ENCODE results near the gene RBM20.

DNA sequence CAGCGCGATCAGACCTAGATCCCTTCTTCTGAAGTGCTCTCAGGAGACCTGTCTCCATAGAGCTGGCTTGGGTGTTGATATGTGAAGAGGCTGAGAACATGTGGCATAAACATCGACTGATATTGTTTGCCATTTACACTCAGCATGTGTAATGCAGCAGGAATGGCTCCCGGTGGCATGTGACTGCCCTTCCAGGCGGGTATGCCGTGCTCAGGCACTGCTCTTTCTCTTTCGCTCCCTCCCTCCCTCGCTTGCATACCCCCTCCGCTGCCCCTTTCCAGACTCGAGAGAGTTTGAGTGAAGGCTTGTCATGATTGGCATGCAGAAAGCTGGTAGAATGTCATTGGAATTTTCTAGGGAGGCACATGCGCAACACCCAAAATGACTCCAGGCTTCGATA, 120.2 kb downstream of the RBM20 start:
- TF ChIP-seq POLR2A (IDR thresholded peaks at IDR 0.05), result no peak
- TF ChIP-seq, protein P1, sequence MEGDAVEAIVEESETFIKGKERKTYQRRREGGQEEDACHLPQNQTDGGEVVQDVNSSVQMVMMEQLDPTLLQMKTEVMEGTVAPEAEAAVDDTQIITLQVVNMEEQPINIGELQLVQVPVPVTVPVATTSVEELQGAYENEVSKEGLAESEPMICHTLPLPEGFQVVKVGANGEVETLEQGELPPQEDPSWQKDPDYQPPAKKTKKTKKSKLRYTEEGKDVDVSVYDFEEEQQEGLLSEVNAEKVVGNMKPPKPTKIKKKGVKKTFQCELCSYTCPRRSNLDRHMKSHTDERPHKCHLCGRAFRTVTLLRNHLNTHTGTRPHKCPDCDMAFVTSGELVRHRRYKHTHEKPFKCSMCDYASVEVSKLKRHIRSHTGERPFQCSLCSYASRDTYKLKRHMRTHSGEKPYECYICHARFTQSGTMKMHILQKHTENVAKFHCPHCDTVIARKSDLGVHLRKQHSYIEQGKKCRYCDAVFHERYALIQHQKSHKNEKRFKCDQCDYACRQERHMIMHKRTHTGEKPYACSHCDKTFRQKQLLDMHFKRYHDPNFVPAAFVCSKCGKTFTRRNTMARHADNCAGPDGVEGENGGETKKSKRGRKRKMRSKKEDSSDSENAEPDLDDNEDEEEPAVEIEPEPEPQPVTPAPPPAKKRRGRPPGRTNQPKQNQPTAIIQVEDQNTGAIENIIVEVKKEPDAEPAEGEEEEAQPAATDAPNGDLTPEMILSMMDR (IDR thresholded peaks at IDR 0.05), result no peak
